ENCODE data around the gene TXNDC11.

The TXNDC11 gene

DNA sequence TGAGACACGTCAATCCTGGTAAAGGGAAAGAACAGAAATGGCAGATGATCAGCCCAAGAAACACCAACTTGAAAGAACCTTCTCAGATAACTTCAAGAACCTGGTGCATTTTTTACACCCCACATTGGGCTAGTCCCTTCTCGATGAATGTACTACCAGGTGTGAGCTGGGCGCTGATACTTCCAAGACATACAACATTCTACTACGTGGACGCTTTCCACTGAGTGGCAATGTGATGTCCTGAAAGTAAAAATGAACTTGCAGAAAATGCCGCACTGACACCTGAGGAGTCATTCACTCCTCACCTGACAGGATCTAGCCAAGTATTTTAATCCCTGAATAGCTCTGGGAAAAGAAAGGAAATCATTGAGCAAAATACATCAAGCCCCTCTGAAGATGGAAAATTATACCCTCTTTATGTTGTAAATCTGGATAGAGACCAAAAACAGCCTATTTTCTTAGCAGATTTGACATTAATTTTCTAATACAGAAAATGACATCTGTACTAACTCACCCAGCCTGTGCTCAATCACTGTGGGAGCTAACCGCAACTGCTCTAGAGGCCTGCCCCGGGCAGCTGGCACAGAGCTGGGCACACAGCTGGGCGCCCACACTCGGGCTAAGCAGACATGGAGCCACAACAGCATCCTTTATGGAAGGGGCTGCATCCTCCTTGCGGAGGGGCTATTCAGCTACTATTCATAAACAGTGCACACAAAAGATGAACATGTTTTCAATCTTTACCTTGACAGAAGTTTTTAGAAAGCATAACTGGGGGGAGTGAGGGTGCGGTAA lies 58.2 kb downstream of the TXNDC11 start:
- Histone ChIP-seq H3K27me3 (ENCODE audit: insufficient read depth, low read depth) (no peaks in the 10 kb centered on the region), H4K20me1 (ENCODE audit: insufficient read depth) (no peaks in the 10 kb centered on the region), H3K4me1 (ENCODE audit: low read depth, poor library complexity, severe bottlenecking) (peaks cover 94% of the 10 kb centered on the region), H3K36me3 (ENCODE audit: insufficient read depth) (peaks cover 43% of the 10 kb centered on the region; the same call in 1 of the 2 replicates), H3K79me2 (ENCODE audit: insufficient read depth, low read depth) (peaks cover 64% of the 10 kb centered on the region; the same call in 1 of the 2 replicates), H3K27ac (no peak overlapping the region), H3K9ac (no peak overlapping the region), H2AFZ (ENCODE audit: low read depth) (no peak overlapping the region), H3K4me3 (IDR thresholded peaks at IDR 0.05; ENCODE audit: insufficient read depth, low read depth, low read length) (no peak overlapping the region), H3K4me2 (no peak overlapping the region)
- TF ChIP-seq, protein P1, sequence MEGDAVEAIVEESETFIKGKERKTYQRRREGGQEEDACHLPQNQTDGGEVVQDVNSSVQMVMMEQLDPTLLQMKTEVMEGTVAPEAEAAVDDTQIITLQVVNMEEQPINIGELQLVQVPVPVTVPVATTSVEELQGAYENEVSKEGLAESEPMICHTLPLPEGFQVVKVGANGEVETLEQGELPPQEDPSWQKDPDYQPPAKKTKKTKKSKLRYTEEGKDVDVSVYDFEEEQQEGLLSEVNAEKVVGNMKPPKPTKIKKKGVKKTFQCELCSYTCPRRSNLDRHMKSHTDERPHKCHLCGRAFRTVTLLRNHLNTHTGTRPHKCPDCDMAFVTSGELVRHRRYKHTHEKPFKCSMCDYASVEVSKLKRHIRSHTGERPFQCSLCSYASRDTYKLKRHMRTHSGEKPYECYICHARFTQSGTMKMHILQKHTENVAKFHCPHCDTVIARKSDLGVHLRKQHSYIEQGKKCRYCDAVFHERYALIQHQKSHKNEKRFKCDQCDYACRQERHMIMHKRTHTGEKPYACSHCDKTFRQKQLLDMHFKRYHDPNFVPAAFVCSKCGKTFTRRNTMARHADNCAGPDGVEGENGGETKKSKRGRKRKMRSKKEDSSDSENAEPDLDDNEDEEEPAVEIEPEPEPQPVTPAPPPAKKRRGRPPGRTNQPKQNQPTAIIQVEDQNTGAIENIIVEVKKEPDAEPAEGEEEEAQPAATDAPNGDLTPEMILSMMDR (conservative IDR thresholded peaks at IDR 0.05; ENCODE audit: low read depth, low read length): no peak

DNA sequence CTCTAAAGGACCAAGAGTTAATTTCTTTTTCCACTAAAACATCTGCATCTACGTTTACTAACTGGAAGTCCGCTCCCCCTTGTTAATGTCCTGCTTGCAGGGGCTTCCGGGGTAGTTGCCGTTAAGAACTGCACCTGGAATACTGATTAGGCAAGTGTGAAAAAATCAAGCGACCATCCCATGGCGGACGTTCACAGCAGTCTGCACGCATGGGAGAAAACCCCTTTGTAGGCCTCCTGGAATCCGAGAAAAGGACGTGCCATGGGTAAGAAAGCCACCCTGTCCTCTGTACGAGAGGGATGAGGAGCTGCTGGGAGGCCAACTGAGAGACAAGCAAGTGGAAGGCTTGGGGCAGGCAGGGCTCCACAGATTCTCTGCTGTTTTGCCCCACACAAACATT lies 59.5 kb downstream of the TXNDC11 start:
- H3K27me3 ChIP-seq (ENCODE audit: insufficient read depth, low read depth): no peaks in the 10 kb centered on the region
- TF ChIP-seq, protein P1 (conservative IDR thresholded peaks at IDR 0.05; ENCODE audit: low read depth, low read length): no peak
- H3K9ac ChIP-seq: no peak overlapping the region
- no peak overlapping the region for H3K27ac ChIP-seq
- no peak overlapping the region for H3K4me3 ChIP-seq (IDR thresholded peaks at IDR 0.05; ENCODE audit: insufficient read depth, low read depth, low read length)
- H3K36me3 ChIP-seq (ENCODE audit: insufficient read depth): peaks cover 51% of the 10 kb centered on the region; the same call in 1 of the 2 replicates
- no peak overlapping the region for H3K4me2 ChIP-seq
- peaks cover 94% of the 10 kb centered on the region for H3K4me1 ChIP-seq (ENCODE audit: low read depth, poor library complexity, severe bottlenecking)
- H2AFZ ChIP-seq (ENCODE audit: low read depth): no peak overlapping the region
- H3K79me2 ChIP-seq (ENCODE audit: insufficient read depth, low read depth): peaks cover 56% of the 10 kb centered on the region; the same call in 1 of the 2 replicates
- H4K20me1 ChIP-seq (ENCODE audit: insufficient read depth): no peaks in the 10 kb centered on the region

DNA sequence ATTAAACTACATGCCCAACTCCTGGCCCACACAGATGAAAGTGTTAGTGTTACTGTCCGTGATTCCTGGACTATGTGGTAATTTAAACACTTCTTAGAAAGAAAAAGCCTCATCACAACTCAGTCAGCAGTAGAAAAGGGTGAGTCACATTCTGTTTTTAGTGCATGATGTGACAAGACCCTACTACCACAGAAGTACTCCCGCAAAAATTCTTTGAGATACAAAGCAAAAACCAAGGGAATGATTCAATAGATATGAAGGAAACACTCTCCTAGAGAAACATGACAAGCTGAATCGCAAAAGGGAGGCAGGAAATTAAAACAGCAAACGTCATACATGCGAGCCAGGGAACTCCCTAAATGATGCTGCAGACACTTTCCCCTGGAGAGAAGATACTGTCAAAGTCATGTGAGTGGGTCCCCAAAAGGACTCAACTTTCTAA lies 60.0 kb downstream of the TXNDC11 start:
- H3K4me1 ChIP-seq (ENCODE audit: low read depth, poor library complexity, severe bottlenecking): peaks cover 93% of the 10 kb centered on the region
- H3K9ac ChIP-seq: no peak overlapping the region
- H3K79me2 ChIP-seq (ENCODE audit: insufficient read depth, low read depth): peaks cover 53% of the 10 kb centered on the region; the same call in 1 of the 2 replicates
- H3K36me3 ChIP-seq (ENCODE audit: insufficient read depth): peaks cover 51% of the 10 kb centered on the region; the same call in 1 of the 2 replicates
- H3K27me3 ChIP-seq (ENCODE audit: insufficient read depth, low read depth): no peaks in the 10 kb centered on the region
- 0 out of 2 replicates have a peak, but pooled peaks cover 4% of the 10 kb centered on the region for H4K20me1 ChIP-seq (ENCODE audit: insufficient read depth)
- no peak overlapping the region for H2AFZ ChIP-seq (ENCODE audit: low read depth)
- no peak overlapping the region for H3K4me3 ChIP-seq (IDR thresholded peaks at IDR 0.05; ENCODE audit: insufficient read depth, low read depth, low read length)
- peak overlapping the region; percentile 61; the same call in 1 of the 2 replicates for H3K4me2 ChIP-seq
- H3K27ac ChIP-seq: peak overlapping the region; percentile 11; the same call in 1 of the 2 replicates
- TF ChIP-seq, protein P1 (conservative IDR thresholded peaks at IDR 0.05; ENCODE audit: low read depth, low read length): no peak

DNA sequence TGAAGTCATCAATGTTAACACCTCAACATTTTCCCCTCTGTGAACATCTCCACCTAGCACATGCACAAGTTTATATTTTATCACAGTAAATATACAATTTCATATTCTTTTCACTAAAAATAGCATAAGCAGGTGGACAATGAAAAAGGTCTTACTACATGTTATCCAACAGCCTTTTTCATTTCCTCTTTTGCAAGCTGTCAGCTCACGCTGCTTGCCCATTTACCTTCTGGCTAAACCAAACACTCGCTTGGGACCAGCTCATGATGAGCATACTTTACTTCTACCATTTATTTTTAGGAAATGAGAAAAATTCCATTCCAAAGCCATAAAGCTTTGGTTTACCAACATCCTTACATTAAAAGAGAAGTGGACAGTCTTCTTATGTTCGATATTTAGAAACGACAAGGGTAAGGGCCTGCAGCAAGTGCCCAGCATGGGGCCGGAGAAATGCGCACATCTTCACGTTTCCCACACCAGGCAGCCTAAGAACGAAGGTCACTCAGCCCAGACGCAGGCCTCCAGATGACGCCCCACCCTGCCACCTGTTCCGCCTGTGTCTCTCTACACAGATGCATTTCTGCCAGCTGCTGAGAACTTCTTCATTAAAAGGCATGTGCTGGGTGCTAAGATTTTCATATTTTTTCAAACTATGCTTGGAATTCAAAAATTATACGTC lies 60.5 kb downstream of the TXNDC11 start:
- H2AFZ ChIP-seq (ENCODE audit: low read depth): no peak overlapping the region
- peaks cover 88% of the 10 kb centered on the region for H3K4me1 ChIP-seq (ENCODE audit: low read depth, poor library complexity, severe bottlenecking)
- peaks cover 47% of the 10 kb centered on the region; the same call in 1 of the 2 replicates for H3K79me2 ChIP-seq (ENCODE audit: insufficient read depth, low read depth)
- no peak overlapping the region for H3K4me3 ChIP-seq (IDR thresholded peaks at IDR 0.05; ENCODE audit: insufficient read depth, low read depth, low read length)
- H3K4me2 ChIP-seq: peak overlapping the region; percentile 61
- H3K27me3 ChIP-seq (ENCODE audit: insufficient read depth, low read depth): no peaks in the 10 kb centered on the region
- TF ChIP-seq, protein P1 (conservative IDR thresholded peaks at IDR 0.05; ENCODE audit: low read depth, low read length): no peak
- H3K9ac ChIP-seq: no peak overlapping the region
- peak overlapping the region; percentile 11; the same call in 1 of the 2 replicates for H3K27ac ChIP-seq
- 0 out of 2 replicates have a peak, but pooled peaks cover 5% of the 10 kb centered on the region for H4K20me1 ChIP-seq (ENCODE audit: insufficient read depth)
- peaks cover 46% of the 10 kb centered on the region; the same call in 1 of the 2 replicates for H3K36me3 ChIP-seq (ENCODE audit: insufficient read depth)
